Spleen (tissue), 7 donors: ENCODE measurements around the gene CACNA1H.

Experiments
- POLR2A ChIP-seq, 3 donors: fragments of 450-650 bp; IDR thresholded peaks; one replicate each; pipeline ENCODE4 v1.5.1; 2017; ENCODE audit warnings: antibody characterized with exemption in 3 of 3, mild to moderate bottlenecking in 1 of 3
- POLR2AphosphoS5 ChIP-seq, 3 donors: sonication (generic); formaldehyde crosslinking; IDR thresholded peaks; one replicate each; pipeline ENCODE4 v1.5.1; 2017; ENCODE audit warnings: antibody characterized with exemption in 3 of 3
- TF ChIP-seq, protein P1 (sequence below), 11 experiments: fragments of 200-600 bp in 7 of 11; fragments of 450-650 bp in 4 of 11; sonication (generic) in 4 of 11; IDR thresholded peaks in 8 of 11; conservative IDR thresholded peaks in 3 of 11; 1 replicate in 7 of 11; 2 replicates in 4 of 11; pipeline versions ENCODE4 v1.4.0 to v1.8.0; 2016 to 2021; ENCODE audit warnings: antibody characterized with exemption in 11 of 11, inconsistent platforms in 4 of 11, mild to moderate bottlenecking in 1 of 11
- donor health status: DM: no; HTN: no; CAD: no; lungs with moderate emphysema.
- donor health status: DM: no; HTN: no; CAD: no.
- donor health status: DM: no; HTN: no; CAD: no.

DNA sequence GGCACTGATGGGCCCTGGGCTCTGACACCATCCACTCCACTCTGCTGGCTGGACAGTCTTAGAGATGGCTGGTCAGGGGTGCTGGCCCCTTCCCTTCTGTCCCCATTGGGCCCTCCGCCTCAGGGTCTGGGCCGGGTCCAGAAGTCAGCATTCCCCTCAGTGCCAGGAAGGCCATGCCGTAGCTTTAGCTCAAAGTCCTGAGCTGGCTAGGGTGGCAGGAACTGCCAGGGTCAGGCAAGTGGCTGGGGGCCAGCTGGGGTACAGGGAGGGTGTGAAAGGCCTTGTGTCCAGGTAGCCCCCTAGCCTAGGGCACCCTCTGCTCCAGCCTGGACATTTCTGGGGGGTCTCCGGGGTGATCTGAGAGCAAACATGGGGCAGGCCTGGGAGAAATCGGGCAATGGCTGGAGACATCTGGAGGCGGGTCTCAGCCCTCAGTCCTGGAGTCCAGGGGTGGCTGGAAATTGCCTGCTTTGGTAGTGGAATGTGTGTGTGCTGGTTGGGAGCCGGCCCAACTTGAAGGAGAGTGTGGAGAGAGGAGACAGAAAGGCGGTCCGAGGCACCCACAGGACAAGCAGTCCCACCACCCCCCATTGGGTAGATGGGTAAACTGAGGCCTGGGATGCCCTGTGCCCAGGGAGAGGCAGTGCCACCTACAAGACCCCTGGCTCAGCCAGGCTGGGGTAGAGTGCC is 39.6 kb downstream of the CACNA1H start:
- TF ChIP-seq, protein P1, sequence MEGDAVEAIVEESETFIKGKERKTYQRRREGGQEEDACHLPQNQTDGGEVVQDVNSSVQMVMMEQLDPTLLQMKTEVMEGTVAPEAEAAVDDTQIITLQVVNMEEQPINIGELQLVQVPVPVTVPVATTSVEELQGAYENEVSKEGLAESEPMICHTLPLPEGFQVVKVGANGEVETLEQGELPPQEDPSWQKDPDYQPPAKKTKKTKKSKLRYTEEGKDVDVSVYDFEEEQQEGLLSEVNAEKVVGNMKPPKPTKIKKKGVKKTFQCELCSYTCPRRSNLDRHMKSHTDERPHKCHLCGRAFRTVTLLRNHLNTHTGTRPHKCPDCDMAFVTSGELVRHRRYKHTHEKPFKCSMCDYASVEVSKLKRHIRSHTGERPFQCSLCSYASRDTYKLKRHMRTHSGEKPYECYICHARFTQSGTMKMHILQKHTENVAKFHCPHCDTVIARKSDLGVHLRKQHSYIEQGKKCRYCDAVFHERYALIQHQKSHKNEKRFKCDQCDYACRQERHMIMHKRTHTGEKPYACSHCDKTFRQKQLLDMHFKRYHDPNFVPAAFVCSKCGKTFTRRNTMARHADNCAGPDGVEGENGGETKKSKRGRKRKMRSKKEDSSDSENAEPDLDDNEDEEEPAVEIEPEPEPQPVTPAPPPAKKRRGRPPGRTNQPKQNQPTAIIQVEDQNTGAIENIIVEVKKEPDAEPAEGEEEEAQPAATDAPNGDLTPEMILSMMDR (IDR thresholded peaks at IDR 0.05 in 8 of 11, conservative IDR thresholded peaks at IDR 0.05 in 3 of 11), result no peak
- no peak for TF ChIP-seq POLR2A (IDR thresholded peaks at IDR 0.05)
- TF ChIP-seq POLR2AphosphoS5 (IDR thresholded peaks at IDR 0.05), result no peak
